DND-41 (cell line): Measurements from ENCODE around the gene AADAT.

Source experiments
- ATAC-seq: fragments of 200-7000 bp; cut with Tn5 transposase; 3 replicates; pipeline ENCODE4 v1.9.1; 2021; ENCODE audit warnings: low read depth; ENCODE audit not compliant: insufficient read depth
- DNase-seq: peaks from one replicate; pipeline ENCODE4 v3.0.0-alpha.2; 2020
- H2AFZ ChIP-seq: 2 replicates; pipeline ENCODE4 v1.6.0; 2012; ENCODE audit warnings: low read depth, low read length
- H3K27ac ChIP-seq: 2 replicates; pipeline ENCODE4 v1.5.1; 2012; ENCODE audit warnings: low read length, inconsistent platforms
- H3K27me3 ChIP-seq: fragments of 200-600 bp; sonication (generic); 2 replicates; pipeline ENCODE4 v1.6.0; 2012; ENCODE audit warnings: low read length, mild to moderate bottlenecking, inconsistent platforms; ENCODE audit not compliant: insufficient read depth, poor library complexity
- H3K36me3 ChIP-seq: 2 replicates; pipeline ENCODE4 v1.5.1; 2012; ENCODE audit warnings: low read length, inconsistent platforms; ENCODE audit not compliant: insufficient read depth
- H3K4me1 ChIP-seq: 2 replicates; pipeline ENCODE4 v1.5.1; 2012; ENCODE audit warnings: mild to moderate bottlenecking, low read length; ENCODE audit not compliant: insufficient read depth
- H3K4me2 ChIP-seq: 2 replicates; pipeline ENCODE4 v1.6.0; 2012; ENCODE audit warnings: mild to moderate bottlenecking, moderate library complexity, low read length, inconsistent platforms; ENCODE audit not compliant: insufficient read depth
- H3K4me3 ChIP-seq, 2 experiments: fragments of 200-600 bp in 1 of 2; shearing (Covaris generic) in 1 of 2; 2 replicates each; pipeline ENCODE4 v1.5.1; 2012 to 2016; ENCODE audit warnings: inconsistent platforms in 2 of 2, low read length in 2 of 2, mild to moderate bottlenecking in 2 of 2, low read depth in 1 of 2, moderate library complexity in 1 of 2
- H3K79me2 ChIP-seq: 2 replicates; pipeline ENCODE4 v1.6.0; 2012; ENCODE audit warnings: low read length, inconsistent platforms; ENCODE audit not compliant: insufficient read depth
- H3K9ac ChIP-seq: 2 replicates; pipeline ENCODE4 v1.6.0; 2012; ENCODE audit warnings: low read depth, mild to moderate bottlenecking, inconsistent platforms, low read length, moderate library complexity
- H3K9me3 ChIP-seq: 2 replicates; pipeline ENCODE4 v1.5.1; 2012; ENCODE audit warnings: low read length, moderate library complexity, mild to moderate bottlenecking, inconsistent platforms; ENCODE audit not compliant: insufficient read depth, severe bottlenecking
- H4K20me1 ChIP-seq: 2 replicates; pipeline ENCODE4 v1.6.0; 2012; ENCODE audit warnings: low read length; ENCODE audit not compliant: insufficient read depth
- CTCF ChIP-seq: IDR thresholded peaks from 2 replicates; pipeline ENCODE4 v1.5.1; 2012; ENCODE audit warnings: borderline replicate concordance, low read length, moderate library complexity, mild to moderate bottlenecking; ENCODE audit not compliant: poor library complexity, severe bottlenecking; ENCODE audit errors: extremely low read depth
- EZH2 ChIP-seq: IDR thresholded peaks from 3 replicates; pipeline ENCODE4 v1.6.1; 2012; ENCODE audit warnings: borderline replicate concordance, low read depth, mild to moderate bottlenecking, moderate library complexity, low read length, inconsistent platforms; ENCODE audit not compliant: severe bottlenecking

AADAT gene

GRCh38 chr4:170025523-170026252 is 64.1 kb downstream of the AADAT start:
- no peak overlapping the region for H3K4me2 ChIP-seq
- ATAC-seq = no peak
- no peak overlapping the region for H3K4me3 ChIP-seq
- no peaks in the 10 kb centered on the region for H3K27me3 ChIP-seq
- H3K9ac ChIP-seq = no peak overlapping the region
- TF ChIP-seq EZH2 (no peak), CTCF (no peak)
- no peaks in the 10 kb centered on the region for H3K4me1 ChIP-seq
- no peak overlapping the region for H2AFZ ChIP-seq
- no peak overlapping the region for H3K27ac ChIP-seq
- H3K79me2 ChIP-seq = no peaks in the 10 kb centered on the region
- no peaks in the 10 kb centered on the region for H3K36me3 ChIP-seq
- H3K9me3 ChIP-seq = no peaks in the 10 kb centered on the region
- H4K20me1 ChIP-seq = no peaks in the 10 kb centered on the region
- no peak for DNase-seq

- no peak for ATAC-seq
- Histone ChIP-seq H3K4me1 (no peaks in the 10 kb centered on the region), H4K20me1 (no peaks in the 10 kb centered on the region), H3K9ac (no peak overlapping the region), H2AFZ (no peak overlapping the region), H3K27ac (no peak overlapping the region), H3K9me3 (no peaks in the 10 kb centered on the region), H3K4me2 (no peak overlapping the region), H3K4me3 (no peak overlapping the region), H3K79me2 (no peaks in the 10 kb centered on the region), H3K27me3 (no peaks in the 10 kb centered on the region), H3K36me3 (no peaks in the 10 kb centered on the region)
- DNase-seq = no peak
- no peak for TF ChIP-seq CTCF
- no peak for TF ChIP-seq EZH2
Measured at GRCh38 chr4:170022211-170022610, 67.5 kb downstream of the AADAT start.

DNA sequence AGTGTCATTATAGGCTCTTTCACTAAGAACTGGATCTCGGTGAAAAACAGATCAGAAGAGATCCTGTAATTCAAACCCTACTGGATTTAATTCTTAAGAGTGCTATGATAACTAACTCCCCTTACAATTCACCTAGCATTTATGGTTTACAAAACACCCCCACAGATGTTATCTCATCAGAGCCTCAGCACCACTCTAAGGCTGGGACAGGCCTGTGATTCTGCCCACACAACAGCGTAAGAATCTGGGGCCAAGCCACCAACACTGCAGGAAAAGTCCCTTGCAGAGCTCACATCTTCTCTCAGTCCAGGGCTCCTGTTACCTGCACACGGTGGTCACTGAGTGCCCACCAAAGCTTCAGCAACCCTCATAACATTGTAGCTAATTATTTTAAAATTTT is 72.5 kb downstream of the AADAT start:
- no peak for TF ChIP-seq EZH2
- no peak for TF ChIP-seq CTCF
- DNase-seq = no peak

More for the DNA sequence above, 72.5 kb downstream of the AADAT start:
- no peak overlapping the region for H3K9ac ChIP-seq
- H3K36me3 ChIP-seq = no peaks in the 10 kb centered on the region
- no peaks in the 10 kb centered on the region for H3K4me1 ChIP-seq
- no peak overlapping the region for H3K27ac ChIP-seq
- no peak overlapping the region for H3K4me2 ChIP-seq
- no peak for ATAC-seq
- H3K27me3 ChIP-seq = no peaks in the 10 kb centered on the region
- no peaks in the 10 kb centered on the region for H3K79me2 ChIP-seq
- H2AFZ ChIP-seq = no peak overlapping the region
- no peaks in the 10 kb centered on the region for H3K9me3 ChIP-seq
- H3K4me3 ChIP-seq = no peak overlapping the region
- no peaks in the 10 kb centered on the region for H4K20me1 ChIP-seq
